Stimulated activated CD8-positive, alpha-beta memory T cell treated with anti-CD3 and anti-CD28 coated beads, Interleukin-12 subunit alpha, Interleukin-12 subunit beta, amount 100 ng/mL, for 24 hours (primary cell): ENCODE results near the gene MEF2B.
"Not testable (repeated sequence)": the region's sequence is repeated elsewhere in the genome, so short reads cannot be mapped to it uniquely, and the experiment has no call there.

Source experiments
- DNase-seq: peaks from one replicate; pipeline ENCODE4 v3.0.0-alpha.2; 2020; ENCODE audit errors: extremely low read depth

The MEF2B gene

GRCh38 chr19:19192910-19193423, 22.9 kb upstream of the MEF2B start:
- DNase-seq = no peak

- peak; percentile 97 for DNase-seq
These were observed 22.2 kb upstream of the MEF2B start, which contains the start of the genes BORCS8 and RFXANK for GRCh38 chr19:19192078-19192882. Gene BORCS8 (minus strand): TSS chr19:19192152. CDS start chr19:19192117, 35 bp downstream. Gene RFXANK (plus strand): TSS chr19:19192258. CDS start chr19:19193947, 1,689 bp downstream.

- DNase-seq = no peak
These were observed 21.7 kb upstream of the MEF2B start for GRCh38 chr19:19191768-19192077.

- no peak for DNase-seq
These were observed 16.7 kb upstream of the MEF2B start for GRCh38 chr19:19186742-19187141.

- no peak for DNase-seq
These were observed 16.0 kb upstream of the MEF2B start for GRCh38 chr19:19185853-19186740.

- DNase-seq = no peak
These were observed 11.5 kb upstream of the MEF2B start for GRCh38 chr19:19181488-19181998.

- DNase-seq = no peak
These were observed 9.7 kb upstream of the MEF2B start for GRCh38 chr19:19179548-19180441.

- DNase-seq = no peak
These were observed 6.9 kb upstream of the MEF2B start for GRCh38 chr19:19176950-19177349.

- DNase-seq = not testable (repeated sequence)
These were observed 3.2 kb upstream of the MEF2B start for GRCh38 chr19:19173243-19173642.

GRCh38 chr19:19171821-19172532, 1.9 kb upstream of the MEF2B start:
- no peak for DNase-seq

GRCh38 chr19:19170873-19171672, 1.0 kb upstream of the MEF2B start:
- DNase-seq = no peak

- no peak for DNase-seq
These were observed 619 bp downstream of the MEF2B start for GRCh38 chr19:19169236-19170052.

GRCh38 chr19:19167612-19168011, 2.5 kb downstream of the MEF2B start:
- DNase-seq = no peak

GRCh38 chr19:19165396-19165795, 4.7 kb downstream of the MEF2B start:
- no peak for DNase-seq

GRCh38 chr19:19162495-19162894, 7.6 kb downstream of the MEF2B start:
- no peak for DNase-seq

- no peak for DNase-seq
These were observed 9.5 kb downstream of the MEF2B start for GRCh38 chr19:19160461-19161035.

GRCh38 chr19:19159534-19159933, 10.5 kb downstream of the MEF2B start:
- no peak for DNase-seq

GRCh38 chr19:19157808-19158207, 12.3 kb downstream of the MEF2B start:
- no peak for DNase-seq
